GM23338 (cell line): ENCODE measurements around the gene NDUFAF5.

Experiments used
- CREB1 ChIP-seq: fragments of 250-450 bp; sonication (Bioruptor Pico); IDR thresholded peaks from 2 replicates; pipeline ENCODE4 v1.5.0; 2020; ENCODE audit warnings: low read depth, mild to moderate bottlenecking, moderate library complexity
- CTCF ChIP-seq, 2 experiments: fragments of 200-600 bp in 1 of 2; sonication (generic) in 1 of 2; conservative IDR thresholded peaks; 2 replicates each; pipeline versions ENCODE4 v1.5.1 to v1.6.1; 2016 to 2017; ENCODE audit warnings: antibody characterized with exemption in 2 of 2, low read depth in 2 of 2, mild to moderate bottlenecking in 2 of 2, moderate library complexity in 1 of 2
- ETS1 ChIP-seq: IDR thresholded peaks from 2 replicates; pipeline ENCODE4 v1.6.1; 2016; ENCODE audit warnings: antibody characterized with exemption
- EZH2 ChIP-seq: fragments of 200-600 bp; sonication (generic); IDR thresholded peaks from one replicate; pipeline ENCODE4 v1.8.0; 2017; ENCODE audit warnings: antibody characterized with exemption, mild to moderate bottlenecking, low read depth; ENCODE audit not compliant: unreplicated experiment
- EZH2phosphoT487 ChIP-seq: fragments of 200-600 bp; sonication (generic); IDR thresholded peaks from one replicate; pipeline ENCODE4 v1.8.1; 2018; ENCODE audit warnings: antibody characterized with exemption; ENCODE audit not compliant: unreplicated experiment
- JUNB ChIP-seq: IDR thresholded peaks from one replicate; pipeline ENCODE4 v1.6.1; 2016; ENCODE audit warnings: antibody characterized with exemption; ENCODE audit not compliant: unreplicated experiment
- NANOG ChIP-seq: IDR thresholded peaks from 2 replicates; pipeline ENCODE4 v1.6.1; 2016; ENCODE audit warnings: antibody characterized with exemption, borderline replicate concordance
- POLR2AphosphoS5 ChIP-seq: IDR thresholded peaks from 2 replicates; pipeline ENCODE4 v1.6.1; 2016; ENCODE audit warnings: antibody characterized with exemption, low read depth
- REST ChIP-seq: IDR thresholded peaks from one replicate; pipeline ENCODE4 v1.6.1; 2018; ENCODE audit warnings: antibody characterized with exemption; ENCODE audit not compliant: unreplicated experiment
- STAT1 ChIP-seq: IDR thresholded peaks from one replicate; pipeline ENCODE4 v1.6.1; 2016; ENCODE audit warnings: antibody characterized with exemption; ENCODE audit not compliant: unreplicated experiment
- ZNF114 ChIP-seq: fragments of 250-450 bp; sonication (Bioruptor Pico); IDR thresholded peaks from 2 replicates; pipeline ENCODE4 v1.5.0; 2020; ENCODE audit warnings: mild to moderate bottlenecking, moderate library complexity
- ZNF331 ChIP-seq: fragments of 250-450 bp; sonication (Bioruptor Pico); IDR thresholded peaks from 2 replicates; pipeline ENCODE4 v1.5.0; 2020; ENCODE audit warnings: low read depth, mild to moderate bottlenecking, moderate library complexity

- TF ChIP-seq EZH2 (no peak), CTCF (conservative IDR thresholded peaks at IDR 0.05; ENCODE audit: low read depth in 2 of 2) (no peak), POLR2AphosphoS5 (no peak), EZH2phosphoT487 (no peak), NANOG (no peak), ZNF114 (CRISPR knock-in tag) (no peak), JUNB (no peak), REST (no peak), CREB1 (CRISPR knock-in tag) (no peak), ZNF331 (CRISPR knock-in tag) (no peak), ETS1 (no peak), STAT1 (no peak)
Measured at GRCh38 chr20:13793001-13793400, 8.2 kb downstream of the NDUFAF5 start.
